ENCODE data around the gene DLL3.

DNA sequence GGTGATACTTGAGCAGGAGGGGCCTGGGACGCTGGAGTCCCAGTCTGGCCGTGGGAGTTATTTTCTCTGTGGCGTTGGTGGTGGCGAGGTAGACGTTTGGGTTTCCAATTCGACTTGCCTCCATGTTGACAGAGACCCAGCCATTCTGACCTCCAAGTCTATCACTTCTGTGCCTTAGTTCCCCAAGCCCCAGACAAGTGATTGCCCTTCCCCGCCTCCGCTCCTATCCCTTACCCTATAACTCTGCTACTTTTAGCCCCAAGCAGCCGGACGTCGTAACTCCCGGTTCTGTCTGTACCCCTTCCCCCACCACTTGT is 17.6 kb upstream of the DLL3 start:
- TF ChIP-seq, protein P1, sequence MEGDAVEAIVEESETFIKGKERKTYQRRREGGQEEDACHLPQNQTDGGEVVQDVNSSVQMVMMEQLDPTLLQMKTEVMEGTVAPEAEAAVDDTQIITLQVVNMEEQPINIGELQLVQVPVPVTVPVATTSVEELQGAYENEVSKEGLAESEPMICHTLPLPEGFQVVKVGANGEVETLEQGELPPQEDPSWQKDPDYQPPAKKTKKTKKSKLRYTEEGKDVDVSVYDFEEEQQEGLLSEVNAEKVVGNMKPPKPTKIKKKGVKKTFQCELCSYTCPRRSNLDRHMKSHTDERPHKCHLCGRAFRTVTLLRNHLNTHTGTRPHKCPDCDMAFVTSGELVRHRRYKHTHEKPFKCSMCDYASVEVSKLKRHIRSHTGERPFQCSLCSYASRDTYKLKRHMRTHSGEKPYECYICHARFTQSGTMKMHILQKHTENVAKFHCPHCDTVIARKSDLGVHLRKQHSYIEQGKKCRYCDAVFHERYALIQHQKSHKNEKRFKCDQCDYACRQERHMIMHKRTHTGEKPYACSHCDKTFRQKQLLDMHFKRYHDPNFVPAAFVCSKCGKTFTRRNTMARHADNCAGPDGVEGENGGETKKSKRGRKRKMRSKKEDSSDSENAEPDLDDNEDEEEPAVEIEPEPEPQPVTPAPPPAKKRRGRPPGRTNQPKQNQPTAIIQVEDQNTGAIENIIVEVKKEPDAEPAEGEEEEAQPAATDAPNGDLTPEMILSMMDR (IDR thresholded peaks at IDR 0.05), result no peak
- no peak for TF ChIP-seq POLR2A (IDR thresholded peaks at IDR 0.05)

Data from tibial nerve (tissue), 3 donors.